Left renal pelvis (tissue), 4 donors: ENCODE measurements around the gene SERGEF. TPM values are rescaled to one million over a fixed set of nuclear protein-coding genes. Genes with fewer than 3 reads are reported as not detected.

Experiments
- DNase-seq, 4 donors: peaks; one replicate each; pipeline ENCODE4 v3.0.0-alpha.2; 2013; ENCODE audit warnings: low read depth in 4 of 4, low spot score in 3 of 4
- polyA plus RNA-seq, 4 donors: library from polyadenylated mRNA; unstranded; fragments of 120-200 nt; gene quantifications; one replicate each; pipeline ENCODE4 v1.2.1, GENCODE V29; 2013; ENCODE audit not compliant: insufficient read length in 4 of 4

The SERGEF gene
- polyA plus RNA-seq, 4 donors: 11.0 to 20.1 (median 18.7) TPM

DNA sequence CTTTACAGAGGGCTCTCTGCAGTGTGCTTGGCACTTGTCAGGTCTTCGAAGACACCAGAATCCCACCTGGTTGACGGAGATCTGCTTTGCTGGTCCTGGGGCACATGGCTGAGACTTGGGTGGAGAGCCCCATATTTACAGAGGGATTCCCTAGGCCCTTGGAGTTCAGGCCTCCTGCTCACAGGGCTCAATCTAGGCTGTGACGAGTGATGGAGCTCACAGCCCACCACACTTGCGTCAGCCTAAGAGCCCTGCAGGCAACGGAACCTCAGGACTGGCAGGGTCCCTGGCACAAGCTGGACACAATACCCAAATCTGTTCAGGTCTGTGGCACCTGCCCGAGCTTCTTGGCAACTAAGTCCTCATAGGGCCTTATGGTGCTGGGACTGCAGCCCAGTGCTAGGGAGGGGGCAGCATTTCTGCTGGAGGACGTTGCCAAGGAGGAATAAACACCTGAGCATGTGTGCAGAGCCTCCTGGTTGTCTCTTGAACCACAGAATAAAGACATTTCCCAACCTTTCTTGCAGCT is 219.1 kb downstream of the SERGEF start:
- no peak for DNase-seq

DNA sequence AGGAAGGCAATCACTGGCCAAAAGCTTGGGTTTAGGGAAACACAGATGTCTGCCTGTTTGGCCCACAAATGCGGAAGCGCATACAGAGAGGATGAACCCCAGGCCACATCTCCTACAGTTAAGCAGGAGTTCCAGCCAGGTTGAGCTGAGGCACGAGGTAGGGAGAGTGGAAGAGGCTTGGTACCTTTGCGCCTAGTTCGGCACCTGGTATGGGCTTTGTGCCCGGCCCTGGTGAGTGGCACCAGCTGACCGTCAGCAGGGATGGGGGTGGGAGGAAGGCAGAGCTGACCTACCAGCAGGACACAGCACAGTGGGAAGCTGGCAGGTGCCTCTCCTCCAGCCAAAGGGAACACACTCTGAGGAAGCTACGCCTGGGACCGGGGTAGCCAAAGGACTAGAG is 220.7 kb downstream of the SERGEF start:
- DNase-seq: no peak

DNA sequence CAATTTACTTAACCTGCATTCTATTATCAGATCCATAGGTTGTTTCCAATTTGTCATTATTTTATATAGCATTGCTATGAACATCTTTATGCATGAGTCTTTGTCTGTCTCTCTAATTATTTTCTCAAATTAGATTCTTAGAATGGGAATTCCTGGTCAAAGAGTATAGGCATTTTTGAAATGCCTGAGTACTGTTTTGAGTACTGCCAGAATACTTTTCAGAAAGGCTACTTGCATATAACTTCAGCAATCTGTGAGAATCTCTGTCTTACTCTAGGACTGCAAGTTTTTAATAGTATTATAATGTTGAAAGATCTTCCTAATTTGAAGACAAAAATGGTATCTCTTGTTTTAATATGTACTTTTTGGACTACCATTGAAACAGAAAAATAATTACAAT is 221.7 kb downstream of the SERGEF start:
- DNase-seq: no peak

DNA sequence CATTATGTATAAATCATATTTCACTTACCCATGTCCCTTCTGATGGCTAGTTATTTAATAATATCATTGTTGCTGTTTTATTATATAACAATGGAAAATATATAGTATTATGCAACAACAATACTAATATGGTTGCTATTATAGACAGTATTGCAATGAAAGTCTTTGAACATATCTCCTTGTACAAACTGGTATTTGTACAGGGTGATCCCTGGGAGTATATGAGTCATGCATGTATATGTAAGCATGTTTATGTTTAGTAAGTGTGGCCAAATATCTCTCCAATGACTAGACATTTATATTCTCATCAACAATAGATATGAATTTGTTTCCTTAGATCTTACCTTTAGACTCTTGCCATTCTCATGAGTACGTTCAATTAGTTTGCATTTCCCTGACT is 222.4 kb downstream of the SERGEF start:
- no peak for DNase-seq

DNA sequence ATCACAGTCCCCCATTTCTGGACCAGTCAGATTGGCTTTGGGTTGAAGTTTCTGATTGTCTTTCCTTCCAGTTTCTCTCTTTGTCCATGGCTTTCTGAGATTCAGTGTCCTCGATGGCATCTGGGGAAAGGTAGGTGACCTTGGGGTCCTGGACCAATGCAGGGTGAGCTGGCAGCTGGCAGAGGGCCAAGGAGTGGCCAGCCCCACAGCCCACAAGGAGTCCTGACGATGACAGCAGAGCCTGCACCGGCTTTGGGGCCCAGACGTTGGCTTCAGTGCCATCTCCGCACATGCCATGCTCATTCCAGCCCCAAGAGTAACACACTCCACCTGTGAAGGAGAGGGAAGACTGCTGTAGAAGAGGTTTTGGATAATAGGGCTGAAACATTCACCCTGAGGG is 224.8 kb downstream of the SERGEF start:
- DNase-seq: no peak

DNA sequence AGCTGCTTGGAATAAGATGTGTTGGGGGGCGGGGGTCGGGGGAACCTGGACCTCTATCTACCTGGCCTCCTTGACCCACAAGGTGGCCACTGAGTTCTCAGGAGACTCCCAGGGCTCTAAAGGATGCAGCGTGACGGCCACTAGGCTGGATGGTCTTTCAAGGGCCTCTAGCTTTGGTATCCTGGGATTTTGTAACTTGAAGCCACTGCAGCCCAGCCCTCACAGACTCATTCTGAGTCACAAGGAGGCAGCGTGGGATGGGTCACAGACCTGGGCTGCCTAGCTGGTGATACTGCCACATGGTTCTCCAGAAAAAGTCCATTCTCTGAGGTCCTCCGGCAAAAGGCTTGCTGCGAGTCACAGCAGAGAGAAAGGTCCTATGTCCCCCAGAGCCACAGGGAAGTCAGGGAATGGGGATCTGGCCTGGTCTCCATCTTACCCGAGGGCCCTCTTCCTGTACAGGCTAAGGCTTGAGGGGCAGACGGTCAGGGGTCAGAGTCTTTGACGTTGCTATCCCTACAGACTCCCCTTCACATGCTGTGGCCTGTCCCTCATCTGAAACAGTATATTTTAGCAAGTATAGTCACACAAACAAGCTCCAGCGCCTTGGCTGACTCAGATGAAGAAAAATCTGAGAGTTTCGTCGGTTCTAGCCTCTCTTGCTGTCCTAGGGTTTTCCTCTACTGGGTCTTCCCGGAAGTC is 225.9 kb downstream of the SERGEF start:
- no peak for DNase-seq

DNA sequence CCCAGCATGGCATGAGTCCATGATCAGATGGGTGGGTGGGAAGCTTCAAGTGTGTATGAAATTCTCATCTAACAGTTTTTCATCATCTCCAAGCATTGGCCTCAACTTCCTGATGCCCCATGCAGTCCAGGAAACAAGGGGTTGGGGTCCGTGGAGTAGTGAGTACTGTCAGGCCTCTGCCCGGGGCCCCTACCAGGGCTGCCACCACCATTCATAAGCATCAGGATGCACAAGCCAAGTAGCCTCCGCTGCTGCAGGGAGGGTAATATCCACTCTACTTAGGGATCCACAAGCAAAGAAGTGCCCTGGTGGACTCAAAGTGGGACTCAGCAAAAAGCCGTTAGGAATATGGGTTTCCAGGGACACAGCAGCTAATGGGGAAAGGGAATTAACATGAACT is 229.0 kb downstream of the SERGEF start:
- DNase-seq: no peak

DNA sequence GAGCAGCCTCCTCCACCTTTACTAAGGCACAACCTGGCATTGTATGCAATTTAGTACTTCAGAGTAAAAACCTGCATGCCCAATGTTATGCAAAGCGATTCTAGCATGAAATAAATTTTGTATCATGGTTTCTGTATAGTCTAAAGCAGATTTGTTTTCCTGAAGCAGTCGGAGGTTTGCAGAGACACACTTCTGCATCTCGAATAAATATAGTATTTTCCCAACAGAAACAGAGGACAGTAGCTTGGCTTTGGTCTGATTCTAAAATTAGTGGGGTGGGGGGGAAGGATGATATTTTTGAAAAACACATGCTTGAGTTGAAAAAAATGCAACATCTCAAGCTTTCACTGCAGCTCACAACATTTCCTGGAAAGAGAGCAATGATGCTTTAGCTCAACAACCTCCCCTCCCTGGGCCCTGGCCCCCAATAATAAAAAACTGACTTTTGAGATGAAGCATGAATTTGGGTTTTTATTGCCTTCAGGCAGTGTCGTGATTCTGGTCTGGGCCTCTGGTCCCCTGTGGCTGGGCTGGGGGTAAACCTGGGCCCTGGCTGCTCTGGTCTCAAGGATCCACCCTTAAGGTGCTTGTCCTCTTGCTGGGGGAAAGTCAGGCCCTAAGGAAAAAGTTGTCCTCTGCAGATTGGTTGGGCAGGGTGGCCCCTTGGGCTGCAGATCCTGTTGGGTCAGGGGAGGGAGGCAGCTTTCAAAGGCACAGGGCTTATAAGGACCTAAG is 230.1 kb downstream of the SERGEF start:
- no peak for DNase-seq

DNA sequence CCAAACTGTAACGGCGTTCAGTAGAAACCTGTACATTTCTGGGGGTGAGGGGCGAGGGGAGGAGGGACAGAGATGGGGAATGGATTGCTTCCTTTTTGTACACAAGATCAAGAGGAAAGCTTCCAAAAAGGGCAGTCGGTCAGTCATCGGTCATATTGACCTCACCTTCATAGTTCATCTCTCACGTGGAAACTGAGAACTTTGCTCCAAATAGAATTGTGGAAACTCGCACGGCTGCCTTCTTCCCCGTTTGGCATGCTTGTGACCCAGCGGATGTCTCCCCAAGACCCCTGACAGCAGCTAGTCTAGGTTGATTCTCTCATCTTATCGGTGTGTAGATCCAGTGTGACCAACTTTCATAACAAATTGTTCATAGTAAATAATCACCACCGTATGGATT is 230.7 kb downstream of the SERGEF start:
- DNase-seq: no peak

DNA sequence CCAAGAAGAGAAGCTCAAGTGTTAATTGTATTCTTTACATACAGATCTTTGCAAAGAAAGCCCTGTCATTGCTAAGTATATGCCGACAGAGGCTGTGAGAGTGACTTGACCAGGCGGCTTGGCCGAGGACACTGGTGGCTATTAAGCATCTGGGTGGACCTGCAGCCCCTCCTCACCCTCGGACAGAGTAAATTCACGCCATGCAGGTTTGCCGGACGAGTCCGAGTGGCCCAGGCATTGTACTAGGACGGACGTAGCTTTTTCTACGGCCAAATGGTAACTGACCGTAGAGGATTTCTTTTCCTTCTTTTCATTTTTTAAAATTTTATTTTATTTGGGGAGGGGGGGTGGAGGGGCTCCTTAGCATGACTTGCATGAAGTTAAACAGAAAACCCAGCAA is 231.2 kb downstream of the SERGEF start:
- no peak for DNase-seq

DNA sequence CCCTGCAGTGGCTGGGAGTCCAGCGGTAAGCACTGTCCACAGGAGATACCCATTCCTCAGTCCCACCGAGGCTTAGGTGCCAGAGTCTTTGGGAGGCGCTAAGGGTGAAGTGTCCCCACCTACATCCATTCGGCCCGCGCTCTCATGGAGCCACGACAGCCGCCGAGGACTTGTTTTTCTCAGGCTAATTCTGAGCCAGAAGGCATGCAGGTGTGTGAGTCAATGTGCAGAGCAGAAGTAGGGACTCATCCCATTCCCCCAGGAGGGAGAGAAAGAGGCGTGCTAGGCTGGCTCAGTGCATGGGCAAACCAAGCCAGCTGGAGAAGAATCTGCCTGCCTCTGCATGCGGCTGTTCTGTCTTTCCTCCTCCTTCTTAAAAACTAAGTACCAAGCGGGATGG is 231.6 kb downstream of the SERGEF start:
- no peak for DNase-seq

DNA sequence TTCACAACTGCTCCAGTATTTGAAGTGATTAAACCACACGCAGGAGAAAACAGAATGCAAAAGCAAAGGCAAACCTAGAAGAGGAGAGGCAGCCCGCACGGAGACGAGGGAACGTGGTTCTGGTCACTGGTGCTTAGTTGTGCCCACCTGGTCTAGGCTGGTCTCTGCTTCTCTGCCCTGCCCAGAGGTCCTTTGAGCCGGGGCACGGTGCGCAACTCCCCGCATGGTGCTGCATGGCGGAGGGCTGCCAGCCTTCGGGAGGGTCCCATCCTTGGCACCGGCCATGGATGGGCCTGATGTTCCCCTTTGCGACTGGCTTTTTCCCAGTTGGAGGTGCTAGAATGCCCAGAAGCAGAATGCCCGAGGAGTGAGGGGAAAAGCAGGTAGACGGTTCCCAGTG is 232.2 kb downstream of the SERGEF start:
- DNase-seq: no peak

DNA sequence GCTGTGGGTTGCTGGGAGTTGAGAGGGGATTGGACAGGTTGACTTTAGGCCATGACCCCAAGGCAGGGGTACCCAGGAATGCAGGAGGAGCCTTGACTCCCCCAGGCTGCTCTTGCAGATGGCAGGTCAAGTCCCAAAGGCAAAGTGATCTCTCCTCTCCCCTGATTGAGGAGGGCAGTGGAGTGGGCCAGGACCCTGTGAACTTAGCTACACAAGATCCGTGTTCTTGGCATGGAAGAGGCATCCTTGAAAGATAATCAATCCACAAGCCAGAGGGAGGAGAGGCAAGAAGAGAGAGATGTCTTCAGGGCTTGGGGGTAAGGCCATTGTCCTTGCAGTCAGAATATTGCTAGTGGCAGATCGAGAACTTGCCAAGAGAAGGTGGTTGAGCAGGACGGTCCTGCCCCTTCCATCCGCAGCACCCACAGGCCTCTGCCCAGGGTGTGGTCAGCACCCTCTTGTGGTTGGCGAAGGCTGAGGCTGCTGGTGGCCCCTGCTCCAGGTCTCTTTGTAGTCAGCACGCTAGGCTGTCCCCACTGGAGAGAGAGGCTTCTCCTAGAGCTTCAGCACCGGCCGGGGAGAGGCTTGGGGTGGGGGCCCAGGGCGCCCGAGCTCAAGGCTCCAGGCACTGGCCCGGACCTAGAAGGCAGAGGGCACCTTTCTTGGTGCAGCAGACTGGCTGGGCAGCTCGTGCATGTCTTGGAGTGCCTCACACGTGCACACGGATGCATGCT is 232.8 kb downstream of the SERGEF start:
- no peak for DNase-seq

DNA sequence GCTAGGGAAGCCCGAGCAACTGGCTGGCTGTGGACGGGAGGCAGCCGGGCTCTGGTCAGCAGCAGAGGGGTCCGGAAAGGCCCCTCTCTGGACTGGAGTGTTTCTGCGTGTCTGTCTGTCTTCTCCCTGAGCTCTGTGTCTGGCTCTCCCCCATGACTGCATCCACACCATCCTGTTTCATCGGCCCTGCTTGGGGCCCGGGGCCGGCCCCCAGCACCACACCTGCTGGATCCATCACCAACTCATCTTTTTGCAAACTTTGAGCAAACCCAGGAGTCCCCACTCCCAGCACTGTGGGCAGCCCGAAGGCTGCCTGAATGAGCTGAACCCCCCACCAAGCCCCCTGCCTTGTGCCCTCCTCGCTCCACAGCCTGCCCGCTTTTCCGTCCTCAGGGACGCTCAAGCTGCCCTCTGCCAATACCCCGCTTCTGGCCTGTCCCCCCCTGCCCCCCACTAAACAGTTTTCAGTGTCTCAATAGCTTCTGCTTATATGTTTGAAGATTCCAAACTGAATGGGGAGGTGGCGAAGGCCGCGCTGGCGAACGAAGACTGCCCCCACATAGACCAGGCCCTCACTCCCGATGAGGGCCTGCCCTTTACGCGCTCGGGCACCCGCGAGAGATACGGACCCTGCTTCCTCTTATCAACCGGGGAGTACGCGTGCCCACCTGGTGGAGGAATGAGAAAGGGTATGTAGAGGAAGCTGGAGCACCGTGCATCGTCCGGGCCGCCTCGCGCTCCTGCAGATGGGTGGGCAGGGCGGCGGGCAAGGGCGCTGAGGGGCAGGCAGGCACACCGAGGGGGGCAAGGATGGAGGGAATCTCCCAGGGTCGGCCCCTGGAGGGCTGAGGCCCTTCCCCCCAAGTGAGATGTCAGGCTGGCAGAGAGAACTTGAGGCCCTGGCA is 233.6 kb downstream of the SERGEF start:
- DNase-seq: no peak

DNA sequence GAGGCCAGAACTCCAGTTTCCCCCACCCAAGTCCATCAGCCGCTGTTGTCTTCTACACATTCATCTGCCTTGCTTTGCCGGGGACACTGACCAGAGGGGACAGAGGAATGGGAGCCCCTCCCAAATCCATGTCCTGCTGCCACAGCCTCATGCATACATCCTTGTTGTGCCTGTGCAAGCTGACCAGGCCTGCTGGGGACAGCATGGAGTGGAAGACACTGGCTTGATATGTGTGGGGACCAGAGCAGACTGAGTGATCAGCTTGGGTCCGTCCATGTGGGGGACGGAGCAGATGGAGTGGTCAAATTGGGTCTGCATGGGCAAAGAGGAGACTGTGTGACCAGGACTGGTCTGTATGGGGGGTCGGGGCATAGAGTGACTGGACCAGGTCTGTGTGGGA is 234.5 kb downstream of the SERGEF start:
- DNase-seq: no peak

DNA sequence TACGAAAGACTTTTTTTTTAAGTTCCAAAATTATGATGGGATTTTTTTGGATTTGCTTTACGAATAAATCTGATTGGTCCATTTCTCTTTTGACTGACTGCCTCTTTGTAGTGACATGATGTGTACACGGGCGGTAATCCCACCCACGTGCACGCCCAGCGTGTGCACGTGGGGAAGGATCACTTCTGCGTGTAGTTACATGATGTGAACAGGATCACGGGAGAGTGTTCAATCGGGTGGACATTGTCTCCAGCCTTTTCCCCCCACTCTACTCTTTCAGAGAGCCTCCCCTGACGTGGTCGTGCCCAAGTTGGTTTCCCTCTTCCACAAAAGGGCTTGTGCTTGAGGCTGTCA is 235.1 kb downstream of the SERGEF start:
- DNase-seq: no peak

DNA sequence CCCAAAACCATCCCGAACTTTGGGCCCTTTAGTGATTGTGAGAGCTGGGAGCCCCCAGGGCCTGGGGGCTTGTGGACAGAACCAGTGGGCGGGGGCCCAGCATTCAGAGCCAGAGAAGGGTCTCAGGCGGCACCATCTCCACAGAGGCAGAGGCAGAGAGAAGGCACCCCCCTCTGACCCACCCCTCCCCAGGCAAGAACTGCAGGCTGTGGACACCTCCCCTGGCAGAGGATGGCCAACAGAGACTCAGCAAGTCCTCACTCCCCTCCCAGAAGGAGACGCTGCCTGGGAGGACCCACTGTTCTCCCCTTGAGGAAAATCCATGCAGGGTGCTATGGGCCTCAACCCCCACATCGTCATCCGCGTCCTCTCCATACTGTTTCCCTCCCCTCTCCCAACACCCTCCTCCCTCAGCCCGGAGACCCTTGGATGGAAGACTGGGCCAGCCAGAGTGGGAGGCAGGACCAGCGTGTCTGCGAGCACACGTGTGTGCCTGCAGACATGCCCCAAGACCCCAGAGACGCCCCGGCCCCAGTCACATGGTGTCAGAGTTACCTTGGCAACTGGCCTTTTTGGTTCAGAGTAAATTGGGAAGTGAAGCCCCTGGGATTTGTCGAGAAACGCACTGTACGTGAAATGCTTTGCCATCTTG is 235.6 kb downstream of the SERGEF start:
- no peak for DNase-seq

DNA sequence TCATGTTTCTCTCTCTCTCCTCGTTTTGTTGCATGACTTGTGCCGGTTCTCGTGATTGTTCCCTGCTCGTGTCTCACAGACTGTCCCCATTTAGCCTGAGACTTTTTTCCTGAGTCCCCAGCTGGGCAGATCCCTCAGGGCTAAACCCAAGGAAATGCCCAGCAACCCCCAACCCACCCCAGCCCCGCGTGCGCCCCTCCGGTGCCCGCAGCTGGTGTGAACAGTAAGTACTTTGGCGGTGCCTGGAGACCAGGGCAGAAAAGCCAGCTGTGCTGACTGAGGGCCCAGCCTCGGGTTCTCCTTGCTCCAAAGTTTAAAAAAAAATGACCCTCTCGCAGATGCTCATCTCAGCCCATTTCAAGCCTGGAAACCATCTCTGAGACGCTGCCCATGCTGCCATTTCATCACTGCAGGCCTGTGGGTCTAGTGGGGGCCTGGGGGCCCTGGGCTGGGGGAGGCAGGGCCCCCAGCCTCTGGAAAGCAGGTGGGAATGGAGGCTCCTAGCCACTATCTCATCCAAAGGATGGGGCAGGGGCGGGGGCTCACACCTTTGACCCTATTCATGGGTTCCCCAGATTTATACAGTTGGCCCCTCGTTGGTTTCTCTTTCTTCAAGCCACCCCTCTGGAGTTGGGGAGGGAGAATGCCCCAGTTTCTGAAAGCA is 236.5 kb downstream of the SERGEF start:
- DNase-seq: no peak

DNA sequence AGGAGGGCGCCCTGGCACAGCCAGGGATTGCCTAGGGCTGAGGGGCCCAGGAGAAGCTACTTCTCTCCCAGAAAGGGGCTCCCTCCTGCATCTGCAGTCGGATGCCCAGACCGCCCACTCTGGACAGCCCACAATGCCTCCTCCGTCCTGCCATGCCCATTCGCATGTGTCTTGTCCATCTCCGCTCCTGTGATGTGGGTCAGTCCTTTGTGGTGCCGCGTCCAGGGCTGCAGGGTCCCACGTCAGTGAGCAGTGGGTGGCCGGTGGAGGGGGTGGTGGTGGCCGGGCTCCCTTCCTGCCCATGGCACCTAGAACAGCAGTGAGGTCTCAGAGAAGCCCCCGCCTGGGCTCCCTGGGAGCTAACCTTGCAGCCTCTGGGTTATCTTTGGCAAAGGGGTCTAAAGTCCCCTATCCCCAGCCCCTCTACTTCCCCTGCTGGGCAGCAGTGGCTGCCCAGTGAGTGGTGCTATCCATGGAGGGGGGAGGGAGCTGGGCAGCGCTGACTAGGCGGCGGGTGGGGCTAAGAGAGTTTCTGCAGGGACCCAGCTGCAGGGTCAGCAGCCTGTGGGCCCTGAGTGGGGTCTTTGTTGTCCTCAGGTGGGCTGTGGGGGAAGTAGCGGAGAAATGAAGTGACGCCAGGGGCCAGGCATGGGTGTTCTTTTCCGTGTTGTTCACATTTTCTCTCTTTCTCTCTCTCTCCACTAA is 237.2 kb downstream of the SERGEF start:
- DNase-seq: no peak
